Measurements from ENCODE around the gene PIK3C2G. TPM values are rescaled to one million over a fixed set of nuclear protein-coding genes. Genes with fewer than 3 reads are reported as not detected.

Gene PIK3C2G
- polyA plus RNA-seq, 1 donor (not counting 4 experiments of a cell fraction or from before 2014, with no cell fraction given) = 3.7 TPM

GRCh38 chr12:18556161-18556560 lies 294.8 kb downstream of the PIK3C2G start:
- Histone ChIP-seq H3K4me1 (ENCODE audit: control insufficient read depth, extremely low read depth, insufficient read depth, low read length) (no peaks in the 10 kb centered on the region), H4K20me1 (ENCODE audit: control insufficient read depth, extremely low read depth, insufficient read depth, low read length) (no peaks in the 10 kb centered on the region), H3K27ac (ENCODE audit: control insufficient read depth, insufficient read depth, low read length) (no peak overlapping the region), H2AFZ (ENCODE audit: control insufficient read depth, low read length) (no peak overlapping the region), H3K9me1 (ENCODE audit: control insufficient read depth, extremely low read depth, insufficient read depth, low read length) (no peaks in the 10 kb centered on the region), H3K4me2 (ENCODE audit: control insufficient read depth, extremely low read depth, insufficient read depth, low read depth, low read length) (no peak overlapping the region), H3K9me3 (ENCODE audit: control insufficient read depth, low read depth, low read length) (no peaks in the 10 kb centered on the region), H3K27me3 (ENCODE audit: control insufficient read depth, extremely low read depth, insufficient read depth, low read length) (no peaks in the 10 kb centered on the region), H3K79me2 (ENCODE audit: control insufficient read depth, insufficient read depth, low read length) (no peaks in the 10 kb centered on the region), H3K36me3 (ENCODE audit: control insufficient read depth in 2 of 2, extremely low read depth in 1 of 2, insufficient read depth in 2 of 2, low read length in 2 of 2) (no peaks in the 10 kb centered on the region), H3K9ac (ENCODE audit: control insufficient read depth, extremely low read depth, insufficient read depth, low read length) (no peak overlapping the region), H3K4me3 (ENCODE audit: control insufficient read depth in 2 of 3, extremely low read depth in 1 of 3, insufficient read depth in 2 of 3, low read depth in 1 of 3, low read length in 3 of 3) (no peak overlapping the region)
- DNase-seq (ENCODE audit: low read depth, low spot score) = no peak
- TF ChIP-seq, protein P1, sequence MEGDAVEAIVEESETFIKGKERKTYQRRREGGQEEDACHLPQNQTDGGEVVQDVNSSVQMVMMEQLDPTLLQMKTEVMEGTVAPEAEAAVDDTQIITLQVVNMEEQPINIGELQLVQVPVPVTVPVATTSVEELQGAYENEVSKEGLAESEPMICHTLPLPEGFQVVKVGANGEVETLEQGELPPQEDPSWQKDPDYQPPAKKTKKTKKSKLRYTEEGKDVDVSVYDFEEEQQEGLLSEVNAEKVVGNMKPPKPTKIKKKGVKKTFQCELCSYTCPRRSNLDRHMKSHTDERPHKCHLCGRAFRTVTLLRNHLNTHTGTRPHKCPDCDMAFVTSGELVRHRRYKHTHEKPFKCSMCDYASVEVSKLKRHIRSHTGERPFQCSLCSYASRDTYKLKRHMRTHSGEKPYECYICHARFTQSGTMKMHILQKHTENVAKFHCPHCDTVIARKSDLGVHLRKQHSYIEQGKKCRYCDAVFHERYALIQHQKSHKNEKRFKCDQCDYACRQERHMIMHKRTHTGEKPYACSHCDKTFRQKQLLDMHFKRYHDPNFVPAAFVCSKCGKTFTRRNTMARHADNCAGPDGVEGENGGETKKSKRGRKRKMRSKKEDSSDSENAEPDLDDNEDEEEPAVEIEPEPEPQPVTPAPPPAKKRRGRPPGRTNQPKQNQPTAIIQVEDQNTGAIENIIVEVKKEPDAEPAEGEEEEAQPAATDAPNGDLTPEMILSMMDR (optimal IDR thresholded peaks at IDR 0.05 in 1 of 3, IDR thresholded peaks at IDR 0.05 in 1 of 3, conservative IDR thresholded peaks at IDR 0.05 in 1 of 3; ENCODE audit: extremely low read depth in 1 of 3, insufficient read depth in 2 of 3, low read length in 3 of 3) = no peak
- no peak for TF ChIP-seq EZH2 (IDR thresholded peaks at IDR 0.05; ENCODE audit: low read length)
- no peak for FAIRE-seq
- dilution Hi-C loops (cut with MboI; ENCODE audit: extremely low pct_ligation_motif_present, low sequenced_read_pairs) = no loop called here

GRCh38 chr12:18559242-18559641 lies 297.9 kb downstream of the PIK3C2G start:
- Histone ChIP-seq H3K4me2 (ENCODE audit: control insufficient read depth, extremely low read depth, insufficient read depth, low read depth, low read length) (no peak overlapping the region), H3K9me3 (ENCODE audit: control insufficient read depth, low read depth, low read length) (no peaks in the 10 kb centered on the region), H3K27me3 (ENCODE audit: control insufficient read depth, extremely low read depth, insufficient read depth, low read length) (no peaks in the 10 kb centered on the region), H3K27ac (ENCODE audit: control insufficient read depth, insufficient read depth, low read length) (no peak overlapping the region), H2AFZ (ENCODE audit: control insufficient read depth, low read length) (no peak overlapping the region), H3K4me3 (ENCODE audit: control insufficient read depth in 2 of 3, extremely low read depth in 1 of 3, insufficient read depth in 2 of 3, low read depth in 1 of 3, low read length in 3 of 3) (no peak overlapping the region), H3K4me1 (ENCODE audit: control insufficient read depth, extremely low read depth, insufficient read depth, low read length) (no peaks in the 10 kb centered on the region), H3K9me1 (ENCODE audit: control insufficient read depth, extremely low read depth, insufficient read depth, low read length) (no peaks in the 10 kb centered on the region), H3K36me3 (ENCODE audit: control insufficient read depth in 2 of 2, extremely low read depth in 1 of 2, insufficient read depth in 2 of 2, low read length in 2 of 2) (no peaks in the 10 kb centered on the region), H4K20me1 (ENCODE audit: control insufficient read depth, extremely low read depth, insufficient read depth, low read length) (no peaks in the 10 kb centered on the region), H3K9ac (ENCODE audit: control insufficient read depth, extremely low read depth, insufficient read depth, low read length) (no peak overlapping the region), H3K79me2 (ENCODE audit: control insufficient read depth, insufficient read depth, low read length) (no peaks in the 10 kb centered on the region)
- DNase-seq (ENCODE audit: low read depth, low spot score) (no peak), FAIRE-seq (no peak)
- TF ChIP-seq, protein P1 (optimal IDR thresholded peaks at IDR 0.05 in 1 of 3, IDR thresholded peaks at IDR 0.05 in 1 of 3, conservative IDR thresholded peaks at IDR 0.05 in 1 of 3; ENCODE audit: extremely low read depth in 1 of 3, insufficient read depth in 2 of 3, low read length in 3 of 3) = no peak
- TF ChIP-seq EZH2 (IDR thresholded peaks at IDR 0.05; ENCODE audit: low read length) = no peak
- dilution Hi-C loops (cut with MboI; ENCODE audit: extremely low pct_ligation_motif_present, low sequenced_read_pairs) = no loop called here

Measured in keratinocyte (primary cell).